Gastrocnemius medialis (tissue), 4 donors: ENCODE results near the gene COL28A1. TPM values are rescaled to one million over a fixed set of nuclear protein-coding genes. Genes with fewer than 3 reads are reported as not detected.

Source experiments
- ATAC-seq, 2 donors: fragments of 150-250 bp; one replicate each; pipeline ENCODE4 v1.9.1; 2016
- DNase-seq, 2 donors: peaks; one replicate each; pipeline ENCODE4 v3.0.0-alpha.2; 2019
- H3K27ac ChIP-seq, 4 donors: fragments of 200-600 bp; sonication (generic); 1 replicate in 1 of 4; 2 replicates in 3 of 4; pipeline ENCODE4 v1.5.1; 2016 to 2018; ENCODE audit warnings: mild to moderate bottlenecking in 2 of 4, moderate library complexity in 1 of 4
- H3K27me3 ChIP-seq, 3 donors: fragments of 200-600 bp; sonication (generic) in 2 of 3; 1 replicate in 1 of 3; 2 replicates in 2 of 3; pipeline versions ENCODE4 v1.5.1 to v1.6.0; 2016 to 2019; ENCODE audit warnings: mild to moderate bottlenecking in 1 of 3, moderate library complexity in 1 of 3
- H3K36me3 ChIP-seq, 2 donors: fragments of 200-600 bp; sonication (generic) in 1 of 2; one replicate each; pipeline ENCODE4 v1.5.1; 2017 to 2018
- H3K4me1 ChIP-seq, 2 donors: fragments of 200-600 bp; sonication (generic) in 1 of 2; one replicate each; pipeline ENCODE4 v1.5.1; 2016 to 2017; ENCODE audit warnings: mild to moderate bottlenecking in 2 of 2
- H3K4me3 ChIP-seq, 4 donors: fragments of 200-600 bp; sonication (generic) in 3 of 4; 1 replicate in 1 of 4; 2 replicates in 3 of 4; pipeline ENCODE4 v1.5.1; 2016 to 2019; ENCODE audit warnings: mild to moderate bottlenecking in 2 of 4
- H3K9me3 ChIP-seq, 3 donors: fragments of 200-600 bp; sonication (generic) in 2 of 3; 1 replicate in 1 of 3; 2 replicates in 2 of 3; pipeline ENCODE4 v1.5.1; 2016 to 2019
- CTCF ChIP-seq, 5 experiments: fragments of 450-650 bp in 3 of 5; fragments of 200-600 bp in 2 of 5; sonication (generic) in 2 of 5; IDR thresholded peaks in 4 of 5; conservative IDR thresholded peaks in 1 of 5; 1 replicate in 4 of 5; 2 replicates in 1 of 5; pipeline ENCODE4 v1.5.1; 2016 to 2019; ENCODE audit warnings: antibody characterized with exemption in 5 of 5, mild to moderate bottlenecking in 3 of 5, moderate library complexity in 3 of 5
- POLR2A ChIP-seq, 2 donors: fragments of 450-650 bp; IDR thresholded peaks; one replicate each; pipeline ENCODE4 v1.6.1; 2017; ENCODE audit warnings: antibody characterized with exemption in 2 of 2, mild to moderate bottlenecking in 2 of 2, moderate library complexity in 2 of 2
- in situ Hi-C, 4 donors: fragments of 200-750 bp; cut with MboI; loops; one replicate each; pipeline versions ENCODE4 v1.15.0 to v1.8.0; 2017; ENCODE audit warnings: low sequenced_read_pairs in 4 of 4
- intact Hi-C: fragments of 100-400 bp; cut with DNase I; formaldehyde crosslinking; loops from one replicate; pipeline ENCODE4 v1.15.1; 2023; ENCODE audit warnings: low total_unique reads
- total RNA-seq, 4 donors: library from RNA; depleted of rRNA; stranded (reverse); fragments of >200 nt; gene quantifications; one replicate each; pipeline versions ENCODE4 v1.1.0 to v1.2.3, GENCODE V29; 2016

The COL28A1 gene
- total RNA-seq, 4 donors from 2014 or later: 0.58 to 15.2 (median 2.0) TPM

GRCh38 chr7:7505915-7506314 lies 29.8 kb downstream of the COL28A1 start:
- DNase-seq: no peak
- no peak for TF ChIP-seq POLR2A (IDR thresholded peaks at IDR 0.05)
- no peak for TF ChIP-seq CTCF (IDR thresholded peaks at IDR 0.05 in 4 of 5, conservative IDR thresholded peaks at IDR 0.05 in 1 of 5)
- in situ Hi-C loops: no loop called here
- intact Hi-C loops: no loop called here
- H3K9me3 ChIP-seq: no peaks in the 10 kb centered on the region
- no peaks in the 10 kb centered on the region for H3K36me3 ChIP-seq
- H3K4me1 ChIP-seq: no peaks in the 10 kb centered on the region
- ATAC-seq: no peak
- no peak overlapping the region for H3K27ac ChIP-seq
- H3K27me3 ChIP-seq: no peaks in the 10 kb centered on the region
- H3K4me3 ChIP-seq: no peak overlapping the region

- Histone ChIP-seq H3K4me1 (no peaks in the 10 kb centered on the region), H3K36me3 (no peaks in the 10 kb centered on the region), H3K27me3 (no peaks in the 10 kb centered on the region), H3K4me3 (no peak overlapping the region), H3K27ac (no peak overlapping the region), H3K9me3 (no peaks in the 10 kb centered on the region)
- no peak for TF ChIP-seq POLR2A (IDR thresholded peaks at IDR 0.05)
- in situ Hi-C loops (no loop called here), intact Hi-C loops (no loop called here)
- no peak for DNase-seq
- no peak for ATAC-seq
Observed at GRCh38 chr7:7504910-7505704, 30.6 kb downstream of the COL28A1 start.

- Histone ChIP-seq H3K36me3 (no peaks in the 10 kb centered on the region), H3K4me1 (no peaks in the 10 kb centered on the region), H3K4me3 (no peak overlapping the region), H3K9me3 (no peaks in the 10 kb centered on the region), H3K27ac (no peak overlapping the region), H3K27me3 (no peaks in the 10 kb centered on the region)
- TF ChIP-seq CTCF (IDR thresholded peaks at IDR 0.05 in 4 of 5, conservative IDR thresholded peaks at IDR 0.05 in 1 of 5): no peak
- TF ChIP-seq POLR2A (IDR thresholded peaks at IDR 0.05): no peak
- no peak for DNase-seq
- in situ Hi-C loops (no loop called here), intact Hi-C loops (no loop called here)
- ATAC-seq: no peak
Observed at GRCh38 chr7:7499892-7500291, 35.8 kb downstream of the COL28A1 start.

GRCh38 chr7:7498856-7499255 lies 36.8 kb downstream of the COL28A1 start:
- no peak for ATAC-seq
- no peaks in the 10 kb centered on the region for H3K4me1 ChIP-seq

GRCh38 chr7:7496311-7496710 lies 39.4 kb downstream of the COL28A1 start:
- ATAC-seq (no peak), DNase-seq (no peak)
- no peaks in the 10 kb centered on the region for H3K4me1 ChIP-seq
- H3K36me3 ChIP-seq: no peaks in the 10 kb centered on the region
- H3K27ac ChIP-seq: no peak overlapping the region
- TF ChIP-seq POLR2A (IDR thresholded peaks at IDR 0.05) (no peak), CTCF (IDR thresholded peaks at IDR 0.05 in 4 of 5, conservative IDR thresholded peaks at IDR 0.05 in 1 of 5) (no peak)
- intact Hi-C loops: no loop called here
- H3K4me3 ChIP-seq: no peak overlapping the region
- in situ Hi-C loops: no loop called here
- no peaks in the 10 kb centered on the region for H3K27me3 ChIP-seq
- H3K9me3 ChIP-seq: no peaks in the 10 kb centered on the region

More at GRCh38 chr7:7498856-7499255, 36.8 kb downstream of the COL28A1 start:
- Histone ChIP-seq H3K4me3 (no peak overlapping the region), H3K27ac (no peak overlapping the region), H3K9me3 (no peaks in the 10 kb centered on the region), H3K36me3 (no peaks in the 10 kb centered on the region), H3K27me3 (no peaks in the 10 kb centered on the region)
- in situ Hi-C loops (no loop called here), intact Hi-C loops (no loop called here)
- no peak for TF ChIP-seq CTCF (IDR thresholded peaks at IDR 0.05 in 4 of 5, conservative IDR thresholded peaks at IDR 0.05 in 1 of 5)
- TF ChIP-seq POLR2A (IDR thresholded peaks at IDR 0.05): no peak
- no peak for DNase-seq
